Colonic mucosa (tissue), 4 donors: ENCODE results near the gene CYP4F12. TPM values are rescaled to one million over a fixed set of nuclear protein-coding genes. Genes with fewer than 3 reads are reported as not detected.

Source experiments
- DNase-seq: peaks from one replicate; pipeline ENCODE4 v3.0.0-alpha.2; 2020
- H3K27ac ChIP-seq: fragments of 200-600 bp; one replicate; pipeline ENCODE4 v1.8.0; 2021
- H3K27me3 ChIP-seq: fragments of 200-600 bp; one replicate; pipeline ENCODE4 v1.8.0; 2021
- H3K36me3 ChIP-seq: fragments of 200-600 bp; one replicate; pipeline ENCODE4 v1.8.0; 2021
- H3K4me1 ChIP-seq: fragments of 200-600 bp; one replicate; pipeline ENCODE4 v1.8.0; 2021; ENCODE audit warnings: mild to moderate bottlenecking
- H3K4me3 ChIP-seq: fragments of 200-600 bp; one replicate; pipeline ENCODE4 v1.8.0; 2021
- H3K9ac ChIP-seq, 2 donors: one replicate each; pipeline ENCODE4 v1.7.0; 2013; ENCODE audit warnings: control low read depth in 2 of 2, low read depth in 2 of 2, low read length in 2 of 2
- H3K9me3 ChIP-seq: fragments of 200-600 bp; one replicate; pipeline ENCODE4 v1.8.0; 2021
- intact Hi-C: fragments of 100-400 bp; cut with DNase I; formaldehyde crosslinking; loops from one replicate; pipeline ENCODE4 v1.14.1; 2022
- total RNA-seq, 2 donors: library from RNA; stranded (reverse); fragmentation: NEBNext Ultra II Directional in 1 of 2; extraction: Animal tissue kit (Norgen Biotek cat#: 25700) in 1 of 2; gene quantifications; one replicate each; pipeline ENCODE4 v1.2.1, GENCODE V29; 2021
- TF ChIP-seq, protein P1 (sequence below): fragments of 200-600 bp; IDR thresholded peaks from one replicate; pipeline ENCODE4 v1.8.0; 2022; ENCODE audit warnings: antibody characterized with exemption, mild to moderate bottlenecking
- donor health status: healthy.
- donor health status: DM: no; HTN: no; CAD: no.
- donor health status: DM: no; HTN: no; CAD: no.

CYP4F12 gene
- total RNA-seq = 10 to 100 TPM; 82.1 to 87.0 TPM

DNA sequence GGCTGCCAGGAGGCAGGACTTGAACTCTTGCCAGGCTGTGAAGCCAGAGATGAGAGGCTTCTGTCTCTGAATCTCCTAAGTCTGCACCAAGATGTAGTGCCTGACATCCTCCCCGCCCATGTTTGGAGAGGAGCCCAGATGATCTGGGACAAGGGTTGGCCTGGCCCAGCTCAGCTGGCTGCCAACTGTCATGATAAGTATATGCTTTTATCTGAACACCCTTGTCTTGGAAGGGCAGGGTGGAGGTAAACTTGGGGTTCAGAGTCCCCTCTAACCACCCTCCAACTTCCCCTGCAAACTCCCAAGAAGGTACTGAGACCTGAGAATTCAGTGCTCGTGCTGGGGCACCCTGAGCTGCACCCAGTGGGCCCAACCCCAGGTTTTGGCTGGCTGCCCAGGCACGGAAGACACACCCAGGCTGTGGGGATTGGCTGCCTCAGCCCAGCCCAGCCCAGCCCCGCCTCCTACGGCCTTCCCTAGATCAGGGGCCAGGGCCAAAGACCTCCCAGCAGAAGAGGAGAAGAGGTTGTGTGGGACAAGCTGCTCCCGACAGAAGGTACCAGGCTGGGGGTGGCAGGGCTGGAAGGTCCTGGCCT lies at the start of gene CYP4F12:
Gene CYP4F12 (plus strand): TSS at position 508 of the 596 bp plus-strand sequence. CDS start 443 bp downstream, outside the sequence.
- Histone ChIP-seq H3K4me3 (peak within 1 kb of the TSS; percentile 20), H3K4me1 (peaks cover 3% of the 10 kb centered on the region), H3K27me3 (no peaks in the 10 kb centered on the region), H3K9ac (peak within 1 kb of the TSS; percentile 60 to 71), H3K9me3 (no peaks in the 10 kb centered on the region), H3K27ac (peak within 1 kb of the TSS; percentile 81), H3K36me3 (no peaks in the 10 kb centered on the region)
- DNase-seq = peak; percentile 97
- TF ChIP-seq, protein P1, sequence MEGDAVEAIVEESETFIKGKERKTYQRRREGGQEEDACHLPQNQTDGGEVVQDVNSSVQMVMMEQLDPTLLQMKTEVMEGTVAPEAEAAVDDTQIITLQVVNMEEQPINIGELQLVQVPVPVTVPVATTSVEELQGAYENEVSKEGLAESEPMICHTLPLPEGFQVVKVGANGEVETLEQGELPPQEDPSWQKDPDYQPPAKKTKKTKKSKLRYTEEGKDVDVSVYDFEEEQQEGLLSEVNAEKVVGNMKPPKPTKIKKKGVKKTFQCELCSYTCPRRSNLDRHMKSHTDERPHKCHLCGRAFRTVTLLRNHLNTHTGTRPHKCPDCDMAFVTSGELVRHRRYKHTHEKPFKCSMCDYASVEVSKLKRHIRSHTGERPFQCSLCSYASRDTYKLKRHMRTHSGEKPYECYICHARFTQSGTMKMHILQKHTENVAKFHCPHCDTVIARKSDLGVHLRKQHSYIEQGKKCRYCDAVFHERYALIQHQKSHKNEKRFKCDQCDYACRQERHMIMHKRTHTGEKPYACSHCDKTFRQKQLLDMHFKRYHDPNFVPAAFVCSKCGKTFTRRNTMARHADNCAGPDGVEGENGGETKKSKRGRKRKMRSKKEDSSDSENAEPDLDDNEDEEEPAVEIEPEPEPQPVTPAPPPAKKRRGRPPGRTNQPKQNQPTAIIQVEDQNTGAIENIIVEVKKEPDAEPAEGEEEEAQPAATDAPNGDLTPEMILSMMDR = no peak
- intact Hi-C loops = no loop called here

- no peaks in the 10 kb centered on the region for H3K27me3 ChIP-seq
- DNase-seq = no peak
Measured at GRCh38 chr19:15623711-15624318, 49.1 kb upstream of the CYP4F12 start.

DNA sequence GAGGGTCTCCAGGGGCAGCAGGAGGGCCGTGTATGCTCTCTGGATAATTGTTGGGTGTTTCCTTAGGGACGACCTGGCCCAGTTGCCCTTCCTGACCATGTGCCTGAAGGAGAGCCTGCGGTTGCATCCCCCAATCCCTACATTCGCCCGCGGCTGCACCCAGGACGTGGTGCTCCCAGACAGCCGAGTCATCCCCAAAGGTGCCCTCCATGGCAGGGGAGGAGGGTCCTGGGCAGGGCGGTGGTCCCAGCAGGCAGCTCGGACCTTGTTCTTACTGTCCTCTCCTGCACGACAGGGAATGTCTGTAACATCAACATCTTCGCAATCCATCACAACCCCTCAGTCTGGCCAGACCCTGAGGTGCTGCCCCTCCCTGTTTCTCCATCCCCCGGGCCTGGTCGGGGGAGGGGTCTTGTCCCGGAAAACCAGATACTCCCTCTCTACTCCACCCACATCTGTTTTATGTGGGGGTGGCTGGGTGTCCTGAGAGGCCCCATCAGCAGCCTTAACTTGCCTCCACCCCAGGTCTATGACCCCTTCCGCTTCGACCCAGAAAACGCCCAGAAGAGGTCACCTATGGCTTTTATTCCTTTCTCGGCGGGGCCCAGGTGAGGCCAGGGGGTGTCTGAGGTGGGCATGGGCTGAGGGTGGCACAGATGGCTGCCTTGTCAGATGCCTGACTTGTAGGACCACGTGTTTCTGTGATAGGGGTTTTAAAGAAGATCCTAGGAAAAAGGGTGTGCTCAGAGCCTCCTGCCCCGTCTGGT lies 44.5 kb upstream of the CYP4F12 start:
- no peaks in the 10 kb centered on the region for H3K9me3 ChIP-seq
- no peak overlapping the region for H3K27ac ChIP-seq
- TF ChIP-seq, protein P1 = no peak
- H3K4me3 ChIP-seq = no peak overlapping the region
- DNase-seq = no peak
- peak overlapping the region; percentile 32 to 46 for H3K9ac ChIP-seq
- H3K4me1 ChIP-seq = no peaks in the 10 kb centered on the region
- H3K27me3 ChIP-seq = no peaks in the 10 kb centered on the region
- intact Hi-C loops = loop anchor here (2.0 to 5.0 kb wide), 4 partner anchors 134 to 554 kb away; no protein-coding TSS in a partner anchor
- no peaks in the 10 kb centered on the region for H3K36me3 ChIP-seq

More at GRCh38 chr19:15623711-15624318, 49.1 kb upstream of the CYP4F12 start:
- Histone ChIP-seq H3K27ac (no peak overlapping the region), H3K9ac (no peak overlapping the region), H3K4me1 (no peaks in the 10 kb centered on the region), H3K4me3 (no peak overlapping the region), H3K9me3 (no peaks in the 10 kb centered on the region), H3K36me3 (no peaks in the 10 kb centered on the region)
- TF ChIP-seq, protein P1 = no peak
- intact Hi-C loops = no loop called here

- intact Hi-C loops = loop anchor here (2.0 to 5.0 kb wide), 4 partner anchors 133 to 553 kb away; no protein-coding TSS in a partner anchor
Measured at GRCh38 chr19:15629003-15629880, 43.6 kb upstream of the CYP4F12 start.

More at GRCh38 chr19:15629003-15629880, 43.6 kb upstream of the CYP4F12 start:
- TF ChIP-seq, protein P1 = peak; percentile 95
- no peaks in the 10 kb centered on the region for H3K4me1 ChIP-seq
- H3K4me3 ChIP-seq = no peak overlapping the region
- no peak overlapping the region for H3K27ac ChIP-seq
- H3K9me3 ChIP-seq = no peaks in the 10 kb centered on the region
- H3K9ac ChIP-seq = peak overlapping the region; percentile 32 to 46
- DNase-seq = peak; percentile 93
- no peaks in the 10 kb centered on the region for H3K36me3 ChIP-seq
- no peaks in the 10 kb centered on the region for H3K27me3 ChIP-seq
